GM21528 (cell line): ENCODE results near the gene ELOVL6.
"Not testable (repeated sequence)": the region's sequence is repeated elsewhere in the genome, so short reads cannot be mapped to it uniquely, and the experiment has no call there.

Experiments
- ATAC-seq: cut with Tn5 transposase; IDR thresholded peaks from one replicate; pipeline ENCODE4 v1.9.1; 2021; ENCODE audit warnings: mild to moderate bottlenecking, moderate library complexity; ENCODE audit not compliant: unreplicated experiment, low FRiP score

The ELOVL6 gene

DNA sequence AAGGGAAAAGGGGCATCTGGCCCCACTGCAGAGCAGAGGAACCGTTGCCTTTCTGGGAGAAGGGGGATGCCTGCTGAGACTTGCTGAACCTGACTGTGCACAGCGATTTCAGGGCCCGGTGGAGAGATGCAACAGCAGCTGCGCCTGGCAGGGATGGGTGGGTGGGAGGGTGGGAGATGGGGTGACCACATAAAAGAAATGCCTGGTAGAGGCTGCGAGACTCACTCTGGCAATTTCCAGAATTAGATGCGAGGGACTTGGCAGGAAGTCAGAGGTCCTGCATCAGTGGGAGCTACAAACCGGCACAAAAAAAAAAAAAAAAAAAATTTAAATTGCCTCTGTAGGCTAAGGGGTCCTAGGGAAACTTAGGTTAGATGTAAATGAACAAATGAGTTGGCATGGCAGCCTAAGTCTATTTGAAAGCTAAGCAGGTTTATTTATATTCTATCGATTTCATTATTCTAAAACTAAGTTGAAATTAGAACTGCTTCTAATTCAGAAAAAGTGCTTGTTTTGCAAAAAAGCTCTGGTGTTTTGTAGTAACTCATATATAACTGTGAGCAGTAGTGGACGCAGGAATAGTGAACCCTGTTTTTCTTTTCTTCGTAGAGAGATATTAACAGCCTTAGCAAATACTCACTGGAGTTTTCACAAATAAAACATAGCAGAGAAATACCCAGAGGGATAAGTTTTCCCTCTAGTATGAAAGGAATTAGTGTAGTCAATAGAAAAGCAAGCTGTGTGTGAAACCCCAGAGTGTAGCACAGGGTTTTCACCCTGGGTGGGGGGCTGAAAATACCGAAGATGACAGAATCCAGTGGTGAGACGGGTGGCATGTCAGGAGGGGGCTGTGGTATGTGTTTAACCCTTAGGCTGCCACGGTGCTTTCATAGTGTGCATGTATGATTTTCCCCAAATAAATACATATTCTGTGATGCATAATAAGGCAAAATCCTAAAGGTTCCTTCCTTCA is 155.6 kb downstream of the ELOVL6 start:
- ATAC-seq: no peak

DNA sequence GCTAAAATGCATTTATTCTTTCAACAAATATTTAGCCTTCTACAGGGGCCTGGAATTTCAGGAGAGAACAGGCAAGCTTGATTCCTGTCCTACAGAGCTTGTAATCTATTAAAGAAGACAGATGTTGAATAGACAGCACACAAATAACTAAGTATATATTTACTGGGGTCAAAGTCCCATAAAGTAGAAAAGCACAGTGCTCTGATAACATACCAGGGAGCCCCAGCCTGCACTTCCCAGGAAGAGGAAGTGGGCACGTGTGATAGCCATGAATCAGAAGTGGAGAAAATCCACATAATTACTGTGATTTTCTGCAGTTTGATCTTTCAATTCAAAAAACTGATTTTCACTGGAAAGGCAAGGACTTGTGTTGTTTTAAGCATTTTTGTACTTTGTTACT is 156.7 kb downstream of the ELOVL6 start:
- no peak for ATAC-seq

DNA sequence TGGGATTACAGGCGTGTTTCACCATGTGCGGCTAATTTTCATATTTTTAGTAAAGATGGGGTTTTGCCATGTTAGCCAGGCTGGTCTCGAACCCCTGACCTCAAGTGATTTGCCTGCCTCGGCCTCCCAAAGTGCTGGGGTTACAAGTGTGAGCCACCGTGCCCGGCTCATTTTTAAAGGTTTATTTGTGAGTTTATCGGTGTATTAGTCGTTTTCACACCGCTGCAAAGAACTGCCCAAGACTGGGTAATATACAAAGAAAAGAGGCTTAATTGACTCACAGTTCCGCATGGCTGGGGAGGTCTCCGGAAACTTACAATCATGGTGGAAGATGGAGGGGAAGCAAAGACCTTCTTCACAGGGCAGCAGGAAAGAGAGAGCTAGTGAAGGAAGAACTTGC is 159.3 kb downstream of the ELOVL6 start:
- ATAC-seq: not testable (repeated sequence)

DNA sequence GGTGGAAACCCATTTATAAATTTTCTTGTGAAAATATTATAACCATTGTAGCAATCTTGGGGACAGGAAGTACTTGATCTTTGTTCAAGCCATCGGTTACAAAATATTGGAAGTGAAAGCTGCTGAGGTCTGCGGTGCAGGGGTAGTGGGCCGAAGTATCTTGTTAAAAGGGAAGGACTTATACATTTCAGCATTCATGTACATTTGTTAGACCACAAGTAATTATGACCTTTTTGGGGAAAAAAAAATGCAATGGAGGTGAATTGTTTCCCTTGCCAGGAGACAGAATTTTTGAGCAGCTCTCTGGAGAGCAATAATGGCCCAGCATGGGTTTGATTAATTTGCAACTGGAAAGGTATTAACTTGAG is 164.4 kb downstream of the ELOVL6 start:
- ATAC-seq: peak; percentile 98

DNA sequence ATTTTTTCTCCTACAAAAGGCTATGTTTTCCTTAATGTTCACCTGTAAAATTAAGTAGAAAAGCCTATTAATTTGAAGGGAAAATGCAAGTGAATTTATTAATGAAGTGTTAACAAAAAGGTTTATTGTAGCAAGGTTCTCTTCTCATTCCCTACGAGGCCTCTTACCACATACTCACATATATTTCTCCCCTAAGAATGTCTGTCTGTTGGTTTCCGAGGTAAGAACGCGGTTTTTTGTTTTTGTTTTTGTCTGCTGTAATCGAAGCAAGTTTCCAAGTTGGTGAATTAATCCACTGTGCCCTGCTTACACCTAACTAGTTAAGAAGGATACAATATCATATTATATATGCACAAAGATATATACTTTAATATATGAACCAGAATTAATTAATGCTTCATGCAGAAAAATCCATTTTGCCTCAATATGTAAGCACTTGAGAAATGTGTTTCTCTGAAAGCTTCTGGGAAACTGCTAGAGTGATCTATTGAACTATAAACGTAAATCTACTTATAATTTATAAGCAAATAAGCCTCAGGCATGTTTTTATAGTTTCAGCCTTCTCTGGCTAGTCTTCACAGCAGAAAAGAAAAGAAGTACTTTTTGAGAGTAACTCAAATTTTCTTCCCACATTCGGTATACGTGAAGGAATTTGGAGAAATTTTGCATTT is 164.9 kb downstream of the ELOVL6 start:
- ATAC-seq: peak; percentile 11

DNA sequence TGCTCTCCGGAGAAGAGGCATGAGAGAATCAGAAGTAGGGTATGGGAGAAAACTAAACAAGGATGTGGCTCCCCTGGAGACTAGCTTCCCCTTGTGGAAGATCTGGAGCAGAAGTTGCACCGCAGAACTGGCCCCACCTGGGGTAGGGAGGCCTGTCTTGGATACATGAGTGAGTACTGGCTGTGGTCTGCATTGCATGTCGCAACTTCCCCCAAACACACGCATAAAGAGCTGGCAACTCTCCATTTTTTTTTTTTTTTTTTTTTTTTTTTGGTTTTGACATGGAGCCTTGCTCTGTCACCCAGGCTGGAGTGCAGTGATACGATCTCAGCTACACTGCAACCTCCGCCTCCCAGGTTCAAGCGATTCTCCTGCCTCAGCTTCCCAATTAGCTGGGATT is 165.8 kb downstream of the ELOVL6 start:
- ATAC-seq: no peak

DNA sequence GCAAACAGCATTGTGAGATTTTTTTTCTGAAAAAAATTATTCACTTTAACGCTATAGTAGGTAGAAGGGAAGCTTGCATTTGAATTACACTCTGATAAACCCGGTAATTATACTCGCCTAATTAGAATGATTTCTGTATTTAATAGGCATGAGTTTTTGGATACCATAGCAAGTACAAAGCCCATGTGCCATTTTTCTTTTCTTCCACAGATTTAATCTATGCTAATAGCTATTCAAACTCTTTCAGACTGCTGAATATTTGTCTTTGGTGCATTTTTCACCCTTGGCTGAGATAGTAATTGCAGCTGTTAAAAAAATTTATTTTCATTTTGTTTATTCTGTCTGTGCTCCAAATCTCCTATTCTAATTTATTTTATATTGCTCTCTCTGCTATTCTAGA is 172.7 kb downstream of the ELOVL6 start:
- no peak for ATAC-seq

DNA sequence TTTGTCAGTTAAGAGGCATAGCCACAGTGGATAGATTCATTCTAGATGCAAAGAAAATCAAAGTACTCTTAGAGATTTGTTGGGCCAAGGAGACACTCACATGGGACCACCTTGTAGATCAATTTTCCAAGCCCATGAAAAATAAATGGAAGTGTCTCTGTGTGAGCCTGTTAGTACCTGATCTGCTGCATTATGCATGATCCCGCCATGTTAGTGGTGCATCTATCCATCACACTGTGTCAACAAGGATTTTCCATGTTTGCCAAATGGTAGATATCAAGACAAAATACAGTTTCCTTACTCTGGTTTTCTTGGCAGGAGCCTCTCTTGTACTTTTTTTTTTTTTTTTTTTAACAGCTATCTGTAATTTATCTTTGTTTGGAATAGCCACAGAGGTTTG is 173.4 kb downstream of the ELOVL6 start:
- no peak for ATAC-seq

DNA sequence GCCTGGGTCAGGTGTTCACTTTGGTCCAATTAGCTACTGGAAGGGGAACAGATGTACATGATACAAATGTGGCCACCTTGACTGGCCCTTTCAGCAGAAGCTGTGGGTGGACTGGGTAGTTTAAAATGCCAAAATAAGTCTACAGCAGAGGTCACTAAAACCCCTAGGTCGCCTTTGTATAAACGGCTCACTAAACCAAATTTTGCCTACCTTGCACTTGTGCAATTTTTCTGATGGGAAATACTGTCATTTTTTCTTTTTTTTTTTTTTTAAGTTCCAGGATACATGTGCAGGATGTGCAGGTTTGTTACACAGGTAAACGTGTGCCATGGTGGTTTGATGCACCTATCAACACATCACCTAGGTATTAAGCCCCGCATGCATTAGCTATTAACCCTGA is 176.0 kb downstream of the ELOVL6 start:
- no peak for ATAC-seq

DNA sequence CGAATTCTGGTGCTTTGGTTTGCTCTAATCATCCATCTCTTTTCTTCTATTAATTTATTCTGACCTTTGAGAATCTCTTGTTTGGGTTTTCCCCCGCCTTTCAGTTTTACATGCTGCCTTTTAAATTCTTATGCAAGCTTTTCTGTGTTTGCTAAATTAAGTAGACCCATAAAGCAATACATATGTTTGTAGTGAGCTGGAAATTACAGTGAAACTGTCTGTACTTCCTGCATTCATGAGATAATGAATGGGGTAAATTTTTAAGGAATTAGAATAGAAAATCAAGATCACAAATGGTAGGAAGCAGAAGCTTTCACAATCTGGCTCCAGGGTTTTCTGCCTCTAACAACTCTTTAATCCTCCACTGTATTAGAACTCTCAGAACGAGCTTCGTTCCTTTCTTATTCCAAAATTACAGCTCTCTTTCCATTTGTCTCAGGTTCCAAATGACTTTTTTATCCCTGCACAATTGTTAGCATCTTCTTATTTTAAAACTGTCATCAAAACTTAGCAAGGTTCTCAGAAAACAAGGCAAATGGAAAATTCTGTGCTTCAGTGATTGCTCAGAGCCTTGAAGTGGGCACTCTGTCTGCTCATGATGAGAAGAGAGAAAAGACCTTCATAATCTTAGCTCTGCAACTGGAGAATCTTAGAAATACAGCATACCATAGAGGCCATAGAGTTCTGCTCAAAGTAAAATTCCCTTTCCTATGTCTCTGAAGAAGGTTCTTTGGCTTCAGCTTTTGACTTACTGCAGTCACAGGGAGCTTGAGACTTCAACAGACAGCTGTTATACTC is 177.6 kb downstream of the ELOVL6 start:
- ATAC-seq: no peak

DNA sequence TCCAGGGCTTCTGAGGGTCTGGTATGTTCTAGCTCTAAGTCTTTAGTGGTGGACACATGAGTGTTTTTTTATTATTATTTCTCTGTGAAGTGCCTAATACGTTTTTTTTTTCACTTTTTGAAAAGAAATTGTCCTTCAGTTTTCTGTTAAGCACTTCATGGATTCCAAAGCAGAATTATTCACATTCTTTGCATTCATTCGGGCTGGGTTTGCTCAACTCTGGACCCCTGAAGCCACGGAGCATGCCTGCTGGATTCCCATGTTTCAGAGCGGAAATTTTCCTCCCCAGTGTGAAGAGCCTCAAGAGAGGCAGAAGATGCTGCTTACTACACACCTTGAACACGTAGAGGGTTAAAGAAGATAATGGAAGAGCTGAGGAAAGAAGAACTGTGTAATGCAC is 178.3 kb downstream of the ELOVL6 start:
- ATAC-seq: no peak

DNA sequence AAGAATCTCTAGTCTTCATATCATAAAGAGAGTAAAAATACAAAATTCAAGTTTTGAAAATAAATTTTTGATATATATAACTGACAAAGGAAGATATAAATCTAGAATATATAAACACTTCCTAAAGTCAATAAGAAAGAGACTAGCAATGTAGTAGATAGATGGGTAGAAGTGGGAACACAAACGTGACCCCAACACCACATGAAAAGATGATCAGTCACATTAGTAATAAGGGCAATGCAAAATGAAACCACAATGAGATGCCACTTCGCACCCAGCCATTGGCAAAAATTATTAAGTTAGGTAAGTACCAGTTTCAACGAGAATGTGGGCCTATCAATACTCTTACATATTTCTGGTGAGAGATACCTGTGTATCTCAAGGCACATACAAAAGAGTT is 179.3 kb downstream of the ELOVL6 start:
- no peak for ATAC-seq

DNA sequence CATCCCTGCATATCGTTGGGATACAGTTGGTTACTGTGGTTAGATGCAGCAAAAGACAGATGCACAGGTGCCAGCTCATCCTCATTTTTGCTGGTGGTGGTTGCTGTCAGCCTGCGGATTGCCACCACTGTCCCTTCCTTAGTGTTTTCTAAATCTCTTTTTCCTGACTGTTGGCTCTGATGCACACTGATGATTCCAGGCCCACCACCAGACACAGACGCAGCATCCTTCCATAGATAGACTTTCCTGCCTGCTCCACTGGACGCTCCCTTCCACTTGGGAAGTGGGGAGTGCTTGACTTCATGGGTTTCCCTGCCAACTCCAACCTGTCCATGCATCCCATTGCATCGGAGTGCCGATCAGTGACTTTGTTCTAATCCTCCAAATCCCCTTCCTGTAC is 184.2 kb downstream of the ELOVL6 start:
- ATAC-seq: no peak

DNA sequence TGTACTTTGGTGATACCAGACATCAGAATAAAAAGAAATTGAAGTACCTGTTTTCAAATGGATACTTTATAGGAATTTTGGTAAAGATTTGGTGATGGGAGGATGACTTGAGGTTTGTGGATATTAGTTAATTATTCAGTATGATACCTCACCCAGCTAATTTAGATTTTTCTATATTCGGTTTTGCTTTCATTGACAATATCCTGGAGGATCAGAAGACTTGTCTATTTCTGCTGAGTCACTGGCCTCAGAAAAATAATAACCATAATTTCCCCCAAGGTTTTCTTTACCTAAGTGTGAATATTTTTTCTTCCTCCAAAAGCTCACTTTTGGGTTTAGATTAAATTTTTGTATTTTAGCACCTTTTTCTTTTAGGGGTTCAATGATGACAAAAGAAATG is 185.5 kb downstream of the ELOVL6 start:
- ATAC-seq: no peak

DNA sequence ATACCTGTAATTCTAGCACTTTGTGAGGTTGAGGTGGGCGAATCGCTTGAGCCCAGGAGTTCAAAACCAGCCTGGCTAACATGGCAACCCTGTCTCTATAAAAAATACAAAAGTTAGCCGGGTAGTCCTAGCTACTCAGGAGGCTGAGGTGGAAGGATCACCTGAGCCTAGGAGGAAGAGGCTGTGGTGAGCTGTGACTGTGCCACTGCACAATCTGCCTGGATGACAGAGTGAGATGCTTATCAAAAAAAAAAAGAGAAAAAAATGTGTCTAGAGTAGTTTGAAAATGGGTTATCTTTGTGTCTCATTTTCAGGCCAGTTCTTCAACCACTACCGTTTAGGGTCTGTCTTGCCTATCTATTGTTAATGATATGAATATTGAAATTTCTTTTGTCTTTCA is 187.6 kb downstream of the ELOVL6 start:
- no peak for ATAC-seq

DNA sequence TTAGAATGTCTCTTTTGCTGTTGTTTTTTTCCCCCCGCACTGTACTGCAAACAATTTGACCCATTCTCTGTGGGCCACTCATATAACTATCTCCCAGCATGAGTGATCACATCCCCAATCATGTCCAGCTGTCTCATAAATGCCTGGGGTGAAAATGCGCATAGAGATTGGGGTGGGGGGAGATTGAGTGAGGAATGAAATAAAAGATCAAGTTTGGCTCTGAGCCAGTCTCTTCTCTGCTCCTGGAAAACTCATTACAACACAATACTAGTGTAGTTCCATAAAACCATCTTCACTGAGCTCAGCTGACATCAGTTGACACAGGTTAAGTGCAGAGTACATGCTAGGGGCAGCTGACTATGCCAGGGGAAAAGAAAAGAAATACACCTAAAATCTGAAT is 188.9 kb downstream of the ELOVL6 start:
- no peak for ATAC-seq

DNA sequence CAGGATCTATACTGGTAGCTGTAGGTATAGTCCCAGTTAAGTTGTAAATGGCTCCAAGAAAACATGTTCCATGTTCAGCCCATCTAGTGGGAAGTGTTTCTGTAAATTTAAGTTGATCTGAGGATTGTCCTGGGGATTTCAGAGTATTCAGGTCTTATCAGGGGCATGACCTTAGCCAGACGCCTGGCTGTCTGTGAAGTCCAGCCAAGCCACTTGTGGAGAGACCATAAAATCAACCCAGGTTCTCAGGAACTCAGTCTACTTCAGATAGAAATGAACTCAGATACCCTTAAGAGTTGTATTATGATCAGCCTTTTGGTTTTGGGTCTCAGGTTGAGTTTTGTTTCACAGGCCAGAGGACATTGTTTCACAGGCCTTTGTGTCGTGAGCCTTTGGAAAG is 189.9 kb downstream of the ELOVL6 start:
- ATAC-seq: no peak

DNA sequence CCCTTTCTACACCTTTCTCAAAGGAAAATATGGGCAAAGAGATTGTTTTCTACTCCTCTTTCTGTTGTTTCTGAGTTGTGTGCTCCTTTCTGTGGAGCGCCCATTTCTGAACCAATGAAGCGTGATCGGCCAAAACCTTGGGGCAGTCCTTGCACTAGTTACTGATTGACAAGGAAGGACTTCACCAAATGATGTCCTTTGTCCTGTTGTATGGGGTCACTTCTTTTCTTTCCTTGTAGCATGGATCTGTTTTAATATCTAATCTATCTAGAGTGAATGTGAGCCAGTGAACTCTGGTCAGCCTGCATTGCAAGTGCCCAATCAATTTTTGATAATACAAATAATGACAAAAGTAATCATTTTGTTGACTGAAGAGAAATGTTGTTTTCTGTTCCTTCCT is 191.2 kb downstream of the ELOVL6 start:
- ATAC-seq: no peak

DNA sequence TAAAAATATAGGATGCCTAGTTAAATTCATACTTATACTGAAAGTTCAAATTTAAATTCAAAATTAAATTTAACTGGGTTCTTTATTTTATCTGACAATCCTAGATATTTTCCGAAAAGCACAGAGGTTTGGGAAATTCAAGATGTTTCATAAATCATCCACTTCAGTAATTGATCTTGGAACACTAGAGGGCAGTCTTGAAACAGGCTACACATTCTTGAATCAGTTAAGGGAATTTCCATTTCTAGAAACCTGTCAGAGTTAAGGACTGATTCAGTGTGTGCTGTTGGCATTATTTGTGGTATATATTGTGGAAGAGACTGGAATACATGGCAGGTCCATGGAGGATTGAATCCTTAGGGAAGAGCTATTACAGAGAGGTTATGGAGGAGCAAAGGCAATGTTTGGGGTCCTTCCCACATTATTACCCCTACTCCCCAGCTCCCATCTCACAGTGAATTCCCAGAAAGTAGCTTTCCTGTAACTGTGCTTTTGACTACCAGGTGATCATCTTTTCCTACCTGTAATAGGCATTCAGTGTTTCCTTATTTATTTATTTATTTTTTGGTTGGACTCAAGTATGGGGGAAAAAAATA is 192.9 kb downstream of the ELOVL6 start:
- ATAC-seq: no peak

DNA sequence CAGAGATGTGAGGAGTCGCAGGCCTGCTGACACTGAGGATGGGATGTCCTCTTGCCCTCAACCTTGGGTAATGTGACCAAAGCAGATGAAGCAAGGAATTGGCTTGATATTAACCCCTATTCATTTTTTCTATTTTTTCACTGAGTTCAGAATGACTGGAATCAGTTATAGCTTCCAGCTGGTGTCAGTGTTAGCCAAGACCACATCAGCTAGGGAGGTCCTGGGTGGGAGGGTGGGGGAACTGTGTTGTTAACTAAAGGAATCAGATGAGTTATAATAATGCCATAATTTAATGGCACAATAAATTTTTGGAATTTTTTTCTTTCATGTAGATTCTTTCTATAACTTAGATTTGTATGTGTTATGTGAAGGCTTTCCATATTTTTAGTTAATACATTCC is 193.9 kb downstream of the ELOVL6 start:
- ATAC-seq: no peak
